Activated naive CD4-positive, alpha-beta T cell treated with anti-CD3 and anti-CD28 coated beads, Interleukin-2, amount 50 U/mL, for 16 hours (primary cell): ENCODE results near the gene MPHOSPH10.
A peak's percentile ranks its signal among the peaks of the same experiment; 100 is the strongest.
"Not testable (repeated sequence)": the region's sequence is repeated elsewhere in the genome, so short reads cannot be mapped to it uniquely, and the experiment has no call there.

ENCODE experiments used
- DNase-seq: peaks from one replicate; pipeline ENCODE4 v3.0.0-alpha.2; 2020

The MPHOSPH10 gene

DNA sequence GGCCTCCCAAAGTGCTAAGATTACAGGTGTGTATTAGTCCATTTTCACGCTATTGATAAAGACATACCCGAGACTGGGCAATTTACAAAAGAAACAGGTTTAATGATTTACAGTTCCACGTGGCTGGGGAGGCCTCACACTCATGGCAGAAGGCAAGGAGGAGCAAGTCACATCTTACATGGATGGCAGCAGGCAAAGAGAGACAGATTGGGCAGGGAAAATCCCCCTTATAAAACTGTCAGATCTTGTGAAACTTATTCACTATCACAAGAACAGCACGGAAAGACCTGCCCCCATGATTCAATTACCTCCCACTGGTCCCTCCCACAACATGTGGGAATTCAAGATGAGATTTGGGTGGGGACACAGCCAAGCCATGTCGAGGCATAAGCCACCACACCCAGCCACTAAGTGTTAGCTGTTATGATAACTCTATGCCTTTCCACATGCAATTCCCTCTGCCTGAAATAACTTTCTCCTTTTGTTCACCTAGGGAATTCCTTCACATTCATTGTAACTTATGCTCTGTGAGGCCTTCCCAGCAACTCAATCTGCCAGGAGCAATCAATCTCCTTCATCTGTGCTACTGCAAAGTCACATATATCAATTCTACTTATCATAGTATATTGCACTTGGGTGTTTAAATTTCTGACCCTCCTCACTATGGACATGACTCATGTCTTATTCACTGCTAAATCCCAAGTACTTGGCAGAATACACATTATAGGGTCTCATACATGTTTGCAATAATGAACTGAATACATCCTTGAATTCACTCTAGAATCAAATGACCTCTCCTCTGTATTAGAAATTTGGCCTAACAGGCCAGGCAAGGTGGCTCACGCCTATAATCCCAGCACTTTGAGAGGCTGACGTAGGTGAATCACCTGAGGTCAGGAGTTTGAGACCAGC is 7.8 kb upstream of the MPHOSPH10 start:
- DNase-seq, result no peak

DNA sequence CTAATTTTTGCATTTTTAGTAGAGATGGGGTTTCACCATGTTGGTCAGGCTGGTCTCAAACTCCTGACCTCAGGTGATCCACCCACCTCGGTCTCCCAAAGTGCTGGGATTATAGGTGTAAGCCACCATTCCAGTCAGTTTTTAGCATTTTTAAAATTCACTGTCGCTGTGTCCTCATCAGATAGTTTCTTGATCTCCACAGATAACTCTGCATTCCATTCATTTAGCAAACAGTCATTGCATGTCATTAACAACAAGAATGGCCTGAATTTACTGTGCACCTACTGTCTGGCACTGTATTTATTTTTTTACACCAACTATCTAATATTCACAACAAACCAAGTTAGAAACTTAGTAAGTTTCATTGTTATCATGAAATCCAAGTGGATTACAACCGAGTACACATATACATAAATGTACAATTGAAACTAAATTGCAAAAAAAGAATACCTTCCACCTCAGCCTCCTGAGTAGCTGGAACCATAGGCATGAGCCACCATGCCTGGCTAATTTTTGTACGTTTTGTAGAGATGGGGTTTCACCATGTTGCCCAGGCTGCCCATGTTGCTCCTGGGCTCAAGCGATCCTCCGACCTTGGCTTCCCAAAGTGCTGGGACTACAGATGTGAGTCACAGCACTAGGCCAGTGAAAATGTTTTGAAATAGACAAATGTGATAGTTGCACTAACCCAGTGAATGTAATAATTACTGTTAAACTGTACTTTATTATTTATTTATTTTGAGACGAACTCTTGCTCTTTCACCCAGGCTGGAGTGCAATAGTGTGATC is 4.7 kb upstream of the MPHOSPH10 start:
- no peak for DNase-seq

DNA sequence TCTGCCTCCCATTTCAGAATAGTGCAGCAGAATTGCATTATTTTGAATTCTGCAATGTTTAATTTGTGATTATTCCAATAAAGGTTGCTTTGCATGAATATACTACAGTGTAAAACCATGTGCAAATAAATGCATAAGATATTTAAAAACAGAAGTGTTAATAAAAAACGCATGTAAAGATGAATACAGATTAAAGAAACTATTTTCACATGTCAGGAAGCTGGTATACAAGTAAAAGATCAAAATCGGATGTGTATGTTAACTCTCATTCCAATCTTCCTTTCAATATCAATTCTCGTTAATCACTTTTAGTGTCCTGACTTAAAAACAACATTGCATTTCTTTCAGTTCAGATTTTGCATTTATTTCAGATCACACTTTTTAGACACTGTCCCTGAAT is 3.5 kb upstream of the MPHOSPH10 start:
- DNase-seq, result no peak

DNA sequence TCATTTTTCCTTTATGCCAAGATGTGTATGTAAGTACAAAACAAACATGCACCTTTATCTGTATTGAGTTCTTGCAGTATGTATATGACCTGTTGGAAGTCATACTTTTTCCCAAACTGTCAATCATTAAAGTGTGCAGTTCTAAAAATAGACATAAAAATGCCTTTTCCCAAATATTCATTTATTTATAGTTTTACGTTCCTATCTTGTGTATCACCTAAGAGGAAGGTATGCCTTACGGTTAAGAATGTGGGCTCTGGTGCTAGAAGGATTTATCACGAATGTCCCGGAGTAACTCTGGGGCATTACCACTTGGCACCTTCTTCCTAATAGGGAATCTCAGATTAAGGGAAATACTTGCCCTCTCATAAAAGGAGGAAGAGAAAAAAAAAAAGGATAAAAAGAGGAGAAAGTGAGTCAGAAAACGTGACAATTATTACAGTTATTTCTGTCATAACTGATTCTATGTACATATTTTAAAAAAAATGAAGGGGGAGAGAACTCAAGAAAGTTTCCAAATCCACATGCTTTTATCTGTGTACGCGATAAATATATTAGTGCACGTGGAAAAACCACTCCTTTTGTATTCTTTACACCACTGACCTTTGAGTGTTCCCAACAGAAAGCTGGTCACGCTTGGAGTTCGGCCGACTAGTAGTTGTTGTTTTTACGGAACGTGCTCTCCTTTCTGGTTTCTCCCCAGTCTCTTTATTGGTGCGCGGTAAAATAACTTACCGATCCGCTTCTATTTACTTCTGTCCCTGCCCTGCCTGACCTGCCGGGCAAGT is 1.1 kb upstream of the MPHOSPH10 start:
- DNase-seq, result no peak

DNA sequence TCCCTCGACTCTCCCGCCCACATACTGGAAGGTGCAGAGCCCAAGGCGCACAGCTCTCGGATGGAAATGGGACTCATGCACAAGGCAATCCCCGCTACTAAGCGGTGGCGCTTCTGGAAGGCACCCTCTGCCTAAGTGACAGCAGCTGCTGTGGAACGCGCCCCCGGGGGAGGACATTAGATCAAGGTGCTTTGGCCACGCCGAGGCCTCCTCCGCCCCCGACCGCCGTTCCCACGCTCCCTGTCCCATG is 607 bp upstream of the MPHOSPH10 start:
- no peak for DNase-seq

DNA sequence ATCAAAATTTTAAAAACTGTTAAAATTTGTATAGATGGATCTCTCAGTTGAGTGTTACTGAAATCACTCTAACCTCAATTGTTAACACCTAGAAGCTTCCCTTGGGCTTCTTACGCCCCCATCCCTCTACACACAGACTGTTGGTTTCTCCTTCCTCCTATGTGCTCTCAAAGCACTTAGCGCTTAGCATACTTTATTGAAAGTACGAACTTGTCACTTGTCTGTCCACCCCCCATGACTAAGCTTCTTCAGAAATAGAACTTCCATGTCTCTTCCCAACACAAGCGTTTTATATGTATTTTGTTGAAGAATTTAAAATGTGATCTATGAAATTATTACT is 441 bp downstream of the MPHOSPH10 start:
- no peak for DNase-seq

DNA sequence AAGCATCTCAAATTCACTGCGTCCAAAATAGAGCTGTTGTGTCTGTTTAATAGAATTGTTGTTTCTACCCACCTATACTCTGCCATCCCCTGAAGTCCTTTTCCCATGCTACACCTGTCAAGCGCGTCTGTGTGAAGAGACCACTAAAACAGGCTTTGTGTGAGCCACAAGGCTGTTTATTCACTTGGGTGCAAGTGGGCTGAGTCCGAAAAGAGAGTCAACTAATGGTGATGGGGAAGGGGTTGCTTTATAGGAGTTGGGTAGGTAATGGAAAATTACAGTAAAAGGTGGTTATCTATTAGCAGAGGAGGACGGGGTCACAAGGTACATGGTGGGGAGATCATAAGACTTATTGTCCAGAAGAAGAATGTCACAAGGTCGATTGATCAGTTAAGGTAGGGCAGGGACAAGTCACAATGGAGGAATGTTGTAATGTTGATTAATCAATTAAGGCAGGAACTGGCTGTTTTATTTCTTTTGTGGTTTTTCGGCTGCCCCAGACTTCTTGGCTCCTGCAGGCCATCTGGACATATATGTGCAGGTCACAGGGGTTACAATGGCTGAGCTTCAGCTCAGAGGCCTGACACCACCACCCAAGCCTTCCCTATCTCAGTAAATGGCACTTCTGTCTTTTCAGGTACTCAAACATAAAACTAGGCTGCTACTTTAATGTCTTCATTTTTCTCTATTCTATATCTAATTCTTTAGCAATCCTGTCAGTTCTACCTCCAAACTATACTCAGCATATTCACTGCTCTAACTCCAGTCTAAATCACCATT is 1.1 kb downstream of the MPHOSPH10 start:
- DNase-seq, result not testable (repeated sequence)

DNA sequence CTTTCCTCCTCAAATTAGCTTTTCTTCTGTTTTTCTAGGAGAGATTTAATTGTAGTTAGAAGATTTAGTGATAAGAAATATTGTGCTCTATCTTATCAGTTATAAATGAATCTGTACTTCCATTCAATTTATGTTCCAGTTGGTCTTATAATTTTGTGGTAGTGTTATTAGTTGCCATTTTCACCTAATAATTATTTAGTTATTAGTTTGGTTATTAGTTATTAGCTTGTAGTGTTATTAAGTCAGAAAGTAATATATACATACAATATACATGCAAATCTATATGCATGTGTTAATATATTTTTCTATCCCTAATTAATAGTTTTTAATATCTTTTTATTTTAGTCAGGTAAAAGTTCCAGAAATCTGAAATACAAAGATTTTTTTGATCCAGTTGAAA is 3.2 kb downstream of the MPHOSPH10 start:
- no peak for DNase-seq

DNA sequence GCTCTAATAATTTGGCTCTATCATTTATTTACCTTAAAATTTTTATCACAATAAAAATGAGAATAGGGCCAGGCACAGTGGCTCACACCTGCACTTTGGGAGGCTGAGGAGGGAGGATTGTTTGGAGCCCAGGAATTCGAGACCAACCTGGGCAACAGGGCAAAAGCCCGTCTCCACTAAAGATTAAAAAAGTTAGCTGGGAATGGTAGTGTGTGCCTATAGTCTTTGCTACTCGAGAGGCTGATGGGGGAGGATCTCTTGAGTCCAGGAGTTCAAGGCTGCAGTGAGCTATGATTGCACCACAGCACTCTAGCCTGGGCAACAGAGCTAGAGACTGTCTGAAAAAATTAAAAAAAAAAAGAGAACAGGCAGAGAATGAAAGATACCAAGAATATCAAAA is 5.7 kb downstream of the MPHOSPH10 start:
- no peak for DNase-seq

DNA sequence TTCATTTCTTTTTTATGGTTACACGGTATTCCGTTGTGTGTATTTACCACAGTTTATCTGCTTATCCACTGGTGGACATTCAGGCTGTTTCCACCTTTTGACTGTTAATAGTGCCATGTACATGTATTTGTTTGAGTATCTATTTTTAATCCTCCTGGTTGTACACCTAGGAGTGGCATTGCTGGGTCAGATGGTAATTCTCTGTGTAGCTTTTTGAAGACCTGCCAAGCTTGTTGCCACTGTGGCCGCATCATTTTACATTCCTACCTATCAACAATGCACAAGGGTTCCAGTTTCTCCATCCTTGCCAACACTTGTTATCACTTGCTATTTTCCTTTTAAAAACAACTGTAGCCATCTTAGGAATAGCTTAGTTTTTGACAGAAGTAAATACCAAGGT is 13.3 kb downstream of the MPHOSPH10 start:
- DNase-seq, result no peak

DNA sequence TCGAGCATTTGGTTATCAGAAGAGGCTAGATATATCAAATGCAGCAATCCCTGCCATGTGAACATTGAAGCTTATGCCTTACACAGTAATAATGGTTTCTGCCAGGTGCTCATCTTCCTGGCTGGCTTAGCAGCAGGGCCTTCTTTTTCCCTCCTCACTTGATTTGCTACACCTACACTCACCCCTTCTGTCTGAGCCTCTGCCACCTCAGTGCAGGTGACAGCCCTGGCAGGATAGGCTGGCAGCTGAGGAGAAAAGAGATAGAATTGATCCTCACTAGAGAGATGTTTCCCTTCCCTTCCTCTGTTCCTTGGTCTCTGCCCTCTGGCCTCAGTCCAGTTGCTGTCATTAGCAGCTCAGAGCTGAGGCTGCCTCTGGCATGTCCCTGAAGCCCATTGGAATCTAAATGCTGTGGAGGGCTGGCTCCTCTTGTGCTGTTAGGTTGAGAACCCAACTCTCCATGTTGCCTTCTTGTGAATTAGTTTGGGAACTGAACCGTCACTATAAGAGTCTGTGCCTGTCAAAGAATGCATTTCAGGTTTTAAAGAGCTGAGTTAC is 18.2 kb downstream of the MPHOSPH10 start:
- DNase-seq, result no peak

DNA sequence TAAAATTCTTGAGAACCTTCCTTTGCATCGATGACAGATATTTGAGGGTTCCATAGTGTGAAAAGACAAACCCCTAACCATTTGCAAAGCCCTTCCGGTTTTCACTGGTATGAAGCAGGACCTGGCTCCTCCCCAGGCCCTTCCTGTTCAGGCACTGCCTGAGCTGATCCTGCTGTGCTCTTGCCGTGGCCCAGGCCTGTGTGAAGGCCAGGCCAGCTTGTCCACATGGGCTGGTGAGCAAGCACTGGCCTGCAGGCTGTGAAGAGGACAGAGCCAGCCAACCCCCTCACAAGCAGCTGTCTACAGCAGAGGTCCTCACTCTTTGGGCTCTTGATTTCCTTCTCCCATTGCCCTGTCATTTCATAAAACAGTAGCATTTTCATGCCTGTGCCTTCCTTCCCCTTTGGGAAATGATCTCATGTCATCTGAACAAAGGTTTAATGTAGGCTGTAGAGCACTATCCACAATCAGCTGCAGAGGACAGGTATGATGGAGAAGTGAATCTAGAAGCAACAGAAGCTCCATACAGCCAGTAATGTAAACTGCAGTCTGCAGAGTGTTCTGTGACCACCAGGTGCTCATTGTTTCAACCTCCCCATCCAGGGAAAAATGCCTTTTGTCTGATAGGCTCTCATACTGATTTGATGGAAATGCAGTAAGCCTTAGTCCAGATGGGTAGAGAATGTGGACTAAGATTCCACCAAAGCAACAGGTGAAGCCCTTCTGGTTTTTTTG is 19.8 kb downstream of the MPHOSPH10 start:
- DNase-seq, result no peak

DNA sequence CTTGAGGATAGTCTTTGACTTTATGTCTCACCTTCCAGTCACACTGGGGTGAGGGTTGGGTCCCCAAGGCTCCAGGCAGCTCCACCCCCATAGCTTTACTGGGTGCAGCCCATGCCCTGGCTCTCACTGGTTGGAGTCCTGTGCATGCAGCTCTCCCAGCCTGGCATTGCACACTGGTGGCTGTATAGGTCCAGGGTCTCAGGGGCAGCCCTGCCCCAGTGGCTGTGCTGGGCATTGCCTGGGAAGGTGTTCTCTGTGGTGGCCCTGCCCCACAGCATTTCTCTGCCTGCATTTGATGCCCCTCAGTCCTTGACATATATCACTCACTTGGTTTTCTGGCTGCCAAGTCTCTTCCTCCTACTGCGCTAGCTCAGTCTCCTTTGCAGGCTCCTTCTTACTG is 21.2 kb downstream of the MPHOSPH10 start:
- DNase-seq, result no peak

DNA sequence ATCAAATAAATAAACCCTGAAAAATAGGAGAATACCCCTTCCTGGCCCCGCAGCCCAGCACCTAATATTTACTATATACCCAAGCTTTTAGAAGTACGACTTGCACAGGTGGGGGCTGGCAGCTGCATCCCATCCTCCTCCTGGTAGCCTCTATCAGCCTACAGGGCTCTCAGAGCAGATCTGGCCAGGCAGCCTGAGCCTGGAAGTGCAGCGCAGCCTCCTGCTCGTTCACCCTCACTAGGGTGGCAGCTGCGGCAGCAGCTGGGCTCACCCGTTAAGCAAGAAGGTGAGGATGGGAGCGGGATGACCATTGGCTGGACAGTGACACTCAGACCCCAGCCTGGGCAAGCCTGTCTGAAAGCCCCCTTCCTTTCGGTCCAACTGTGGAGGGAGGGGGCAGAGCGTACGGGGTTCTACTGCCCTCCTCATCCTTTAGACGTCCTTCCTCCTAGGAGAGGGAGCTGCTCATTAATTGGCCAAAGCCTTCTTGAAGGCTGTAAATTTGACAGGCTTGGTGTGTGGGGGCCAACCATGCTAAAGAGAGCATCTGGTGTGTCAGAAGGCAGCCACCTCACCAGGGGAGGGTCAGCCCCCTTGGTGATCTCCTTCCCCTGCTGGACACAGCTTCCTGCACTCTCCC is 23.3 kb downstream of the MPHOSPH10 start:
- no peak for DNase-seq

DNA sequence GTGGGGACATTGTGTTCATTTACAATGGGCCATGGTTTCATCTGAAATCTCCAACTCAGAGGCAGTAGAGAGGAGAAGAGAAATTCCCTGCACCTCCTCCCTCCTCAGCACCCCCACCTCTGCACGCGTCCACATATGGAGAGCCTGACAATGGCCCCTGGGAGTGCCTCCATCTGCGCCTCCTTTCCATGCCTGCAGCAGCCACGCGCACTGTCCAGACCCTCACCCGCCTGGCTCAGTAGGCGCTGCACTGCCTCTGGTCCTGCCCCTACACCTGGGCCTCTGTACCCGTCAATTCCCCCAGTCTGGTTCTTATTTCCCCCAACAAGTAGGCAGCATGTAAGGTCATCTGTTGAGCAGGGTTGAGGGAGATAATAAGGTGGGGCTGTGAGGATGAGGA is 23.8 kb downstream of the MPHOSPH10 start:
- DNase-seq, result no peak

DNA sequence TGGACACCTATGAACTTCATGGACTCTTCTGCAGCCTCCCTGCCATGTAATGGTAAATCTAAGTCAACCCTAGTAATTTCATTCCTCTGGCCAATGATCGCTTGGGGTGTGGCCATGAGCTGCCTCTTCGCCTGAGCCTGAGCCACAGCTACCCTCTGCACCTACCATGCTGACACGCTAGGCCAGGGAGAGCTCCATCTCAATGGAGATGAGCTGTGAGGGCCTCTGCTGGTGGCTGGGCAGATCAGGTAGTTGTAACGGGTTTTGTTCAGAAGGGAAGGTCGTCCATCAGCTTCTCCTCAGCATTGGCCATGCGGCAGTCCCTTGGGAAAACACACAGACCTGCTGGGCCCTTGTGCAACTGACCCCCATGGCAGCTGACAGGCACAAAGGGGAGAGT is 24.4 kb downstream of the MPHOSPH10 start:
- DNase-seq, result peak; percentile 17

DNA sequence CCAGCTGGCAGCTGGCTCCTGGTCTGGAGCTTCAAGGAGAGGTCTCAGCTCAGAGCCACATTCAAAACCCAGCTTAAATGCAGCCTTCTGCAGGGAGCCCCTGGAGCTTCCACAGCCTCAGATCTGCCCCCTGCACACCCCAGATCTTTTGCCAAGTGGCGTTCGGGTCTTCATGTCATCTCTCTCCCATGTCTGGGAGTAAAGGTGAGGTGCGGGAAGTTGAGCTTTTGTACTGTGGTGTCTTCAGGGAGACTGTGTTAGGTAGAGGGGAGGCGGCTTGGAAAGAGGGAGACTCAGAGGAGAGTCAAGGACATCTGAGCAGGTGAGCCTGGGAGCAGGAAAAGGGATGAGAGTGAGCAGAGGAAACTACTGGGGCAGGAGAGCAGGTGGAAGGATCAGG is 25.4 kb downstream of the MPHOSPH10 start:
- DNase-seq, result no peak

DNA sequence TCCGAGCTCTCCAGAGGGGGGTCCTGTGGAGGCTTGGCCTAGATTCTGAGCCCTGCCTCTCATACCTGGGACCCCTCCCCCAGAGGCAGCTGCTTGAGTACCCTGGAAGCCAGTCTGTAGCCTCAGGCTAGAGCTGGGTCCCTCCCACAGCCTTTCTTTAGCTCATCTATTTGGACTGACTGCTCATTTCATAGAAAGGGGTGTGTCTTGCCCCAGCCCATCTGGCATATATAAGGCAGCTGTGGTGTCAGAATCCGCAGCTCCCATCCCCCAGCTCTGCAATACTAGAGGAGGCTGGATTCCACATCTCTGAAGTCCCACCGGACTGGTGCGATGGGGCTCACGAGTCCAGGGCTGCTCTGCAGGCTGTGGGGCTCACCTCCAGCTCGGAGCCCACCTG is 26.1 kb downstream of the MPHOSPH10 start:
- DNase-seq, result no peak

DNA sequence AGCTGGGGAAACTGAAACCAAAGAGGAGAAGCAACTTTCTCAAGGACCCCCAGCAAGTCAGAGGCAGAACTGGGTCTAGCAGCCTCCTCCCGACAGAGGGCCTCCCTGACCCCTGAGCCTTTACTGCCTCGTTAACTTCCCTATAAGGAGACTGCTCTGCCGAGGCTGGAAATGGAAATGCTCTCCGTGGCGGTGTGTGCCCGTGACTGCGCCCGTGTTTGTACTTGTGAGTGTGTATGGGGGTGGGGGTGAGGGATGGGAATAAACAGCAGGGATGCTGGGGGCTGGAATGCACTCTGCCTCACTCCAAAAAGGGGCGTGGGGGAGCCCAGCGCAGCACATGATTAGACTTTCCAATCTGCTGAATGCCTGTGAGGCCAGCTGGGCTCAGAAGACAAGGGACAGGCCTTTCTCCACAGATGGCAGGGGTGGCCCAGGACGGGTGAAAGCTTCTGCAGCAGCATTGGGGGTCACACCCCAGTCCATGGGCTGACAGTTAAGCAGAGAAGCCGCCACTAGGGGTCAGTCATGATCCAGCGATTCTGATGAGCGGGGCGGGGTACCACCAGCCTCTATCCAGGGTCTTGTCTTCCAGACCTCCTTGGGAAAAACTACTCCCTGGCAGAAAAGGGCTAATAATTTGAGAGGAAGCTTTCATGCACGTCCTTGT is 26.8 kb downstream of the MPHOSPH10 start:
- peak; percentile 63 for DNase-seq

DNA sequence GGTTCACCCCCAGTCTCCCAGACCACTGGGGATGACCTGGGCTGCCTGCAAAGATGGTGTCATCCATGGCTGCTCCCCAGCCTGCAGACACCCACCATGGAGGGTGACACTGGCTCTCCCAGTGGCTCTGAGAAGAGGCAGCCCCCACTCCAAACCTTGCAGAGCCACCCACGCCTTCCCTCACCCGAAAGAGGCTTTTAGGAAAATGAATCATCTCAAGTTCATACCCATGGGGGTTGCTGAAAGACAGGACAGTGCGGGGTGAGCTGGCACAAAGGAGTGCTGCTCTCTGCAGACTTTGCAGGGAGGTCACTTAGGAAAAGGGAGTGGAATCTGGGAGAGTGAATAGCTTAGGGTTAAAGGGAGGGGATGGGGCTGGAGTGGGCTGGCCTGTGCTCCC is 36.4 kb downstream of the MPHOSPH10 start:
- no peak for DNase-seq

DNA sequence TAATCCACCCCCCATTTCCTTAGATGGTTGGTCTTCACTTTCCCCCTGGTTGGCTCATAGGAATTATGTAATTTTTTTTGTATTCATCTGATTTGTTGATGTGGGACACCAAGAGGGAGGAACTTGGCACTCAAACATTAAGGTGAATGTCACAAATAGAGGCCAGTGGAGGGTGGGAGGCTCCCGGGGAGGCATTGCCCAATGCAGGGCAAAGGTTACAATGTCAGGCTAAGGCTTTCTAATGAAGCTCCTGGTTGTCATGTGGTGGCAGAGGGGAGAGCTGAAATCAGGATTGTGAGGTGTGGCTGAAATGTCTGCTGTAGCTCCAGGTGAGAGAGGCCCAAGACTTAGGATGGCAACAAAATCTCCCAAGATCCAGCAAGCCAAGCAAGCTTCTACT is 42.7 kb downstream of the MPHOSPH10 start:
- no peak for DNase-seq
